ENCODE results near the gene MSMB.

DNA sequence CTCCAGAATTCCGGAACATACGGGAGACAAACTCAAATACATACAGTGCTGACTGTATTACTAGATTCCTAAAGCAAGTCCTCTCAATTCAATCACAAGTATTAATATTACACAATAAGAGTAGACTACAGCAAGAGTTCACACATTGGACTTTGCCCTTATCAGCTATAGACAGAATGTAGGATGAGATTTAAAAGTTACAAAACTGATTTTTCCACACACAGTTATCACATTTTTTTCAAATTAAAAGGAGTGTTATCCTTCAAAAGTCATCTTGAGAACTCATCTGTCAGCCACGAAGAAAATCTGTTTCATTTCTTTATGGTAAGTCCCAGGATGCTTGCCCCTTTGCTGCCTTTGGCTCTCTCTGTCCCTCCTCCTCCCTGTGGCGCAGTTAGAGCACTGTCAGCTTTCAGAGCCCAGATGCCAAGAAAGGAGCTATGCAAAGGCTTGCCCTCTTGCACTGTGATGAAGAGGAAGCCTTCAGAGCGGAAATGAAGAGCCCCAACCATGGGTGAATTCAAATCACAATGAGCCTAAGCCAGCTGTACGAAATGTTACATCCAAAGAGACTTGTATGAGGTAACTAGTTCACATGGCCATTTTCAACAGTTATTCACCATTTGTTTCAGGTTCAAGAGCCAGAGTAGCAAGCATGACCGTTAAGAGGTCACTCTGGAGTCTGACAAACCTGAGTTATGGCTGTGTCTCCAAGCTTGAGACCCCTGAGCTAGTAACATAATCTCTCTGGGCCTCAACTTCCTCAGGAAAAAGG lies 26.3 kb downstream of the MSMB start:
- no peak for TF ChIP-seq EZH2phosphoT487 (IDR thresholded peaks at IDR 0.05)
- TF ChIP-seq, protein P1, sequence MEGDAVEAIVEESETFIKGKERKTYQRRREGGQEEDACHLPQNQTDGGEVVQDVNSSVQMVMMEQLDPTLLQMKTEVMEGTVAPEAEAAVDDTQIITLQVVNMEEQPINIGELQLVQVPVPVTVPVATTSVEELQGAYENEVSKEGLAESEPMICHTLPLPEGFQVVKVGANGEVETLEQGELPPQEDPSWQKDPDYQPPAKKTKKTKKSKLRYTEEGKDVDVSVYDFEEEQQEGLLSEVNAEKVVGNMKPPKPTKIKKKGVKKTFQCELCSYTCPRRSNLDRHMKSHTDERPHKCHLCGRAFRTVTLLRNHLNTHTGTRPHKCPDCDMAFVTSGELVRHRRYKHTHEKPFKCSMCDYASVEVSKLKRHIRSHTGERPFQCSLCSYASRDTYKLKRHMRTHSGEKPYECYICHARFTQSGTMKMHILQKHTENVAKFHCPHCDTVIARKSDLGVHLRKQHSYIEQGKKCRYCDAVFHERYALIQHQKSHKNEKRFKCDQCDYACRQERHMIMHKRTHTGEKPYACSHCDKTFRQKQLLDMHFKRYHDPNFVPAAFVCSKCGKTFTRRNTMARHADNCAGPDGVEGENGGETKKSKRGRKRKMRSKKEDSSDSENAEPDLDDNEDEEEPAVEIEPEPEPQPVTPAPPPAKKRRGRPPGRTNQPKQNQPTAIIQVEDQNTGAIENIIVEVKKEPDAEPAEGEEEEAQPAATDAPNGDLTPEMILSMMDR (IDR thresholded peaks at IDR 0.05), result no peak
